Natural killer cell (primary cell): Measurements from ENCODE around the gene STARD3NL. TPM values are rescaled to one million over a fixed set of nuclear protein-coding genes. Genes with fewer than 3 reads are reported as not detected.

Experiments used
- ATAC-seq, 3 donors: fragments of 150-1000 bp in 2 of 3; fragments of 200-7000 bp in 1 of 3; cut with Tn5 transposase; 1 replicate in 1 of 3; 2 replicates in 2 of 3; pipeline ENCODE4 v1.10.0; 2021; ENCODE audit warnings: mild to moderate bottlenecking in 2 of 3, moderate library complexity in 2 of 3
- DNase-seq, 2 donors: peaks; one replicate each; pipeline versions ENCODE4 v3.0.0 to v3.0.0-alpha.2; 2013 to 2021; ENCODE audit warnings: mixed read lengths in 1 of 2
- H3K27ac ChIP-seq: one replicate; pipeline ENCODE4 v1.5.1; 2013; ENCODE audit warnings: mild to moderate bottlenecking, low read length
- H3K27me3 ChIP-seq: one replicate; pipeline ENCODE4 v1.6.1; 2013; ENCODE audit warnings: low read length; ENCODE audit not compliant: control insufficient read depth, insufficient read depth
- H3K36me3 ChIP-seq: one replicate; pipeline ENCODE4 v1.6.1; 2013; ENCODE audit warnings: low read length; ENCODE audit not compliant: control insufficient read depth, insufficient read depth
- H3K4me1 ChIP-seq: one replicate; pipeline ENCODE4 v1.6.1; 2013; ENCODE audit warnings: low read length; ENCODE audit not compliant: control insufficient read depth, insufficient read depth
- H3K4me3 ChIP-seq: one replicate; pipeline ENCODE4 v1.5.1; 2013; ENCODE audit warnings: low read length
- H3K9me3 ChIP-seq: one replicate; pipeline ENCODE4 v1.6.1; 2013; ENCODE audit warnings: low read length; ENCODE audit not compliant: control insufficient read depth, insufficient read depth
- H3K27ac Mint-ChIP-seq, 2 donors: one replicate each; pipeline ENCODE4 v1.8.0; 2022; ENCODE audit warnings: mild to moderate bottlenecking in 2 of 2, mixed read lengths in 2 of 2, moderate library complexity in 1 of 2
- H3K27me3 Mint-ChIP-seq, 2 donors: one replicate each; pipeline ENCODE4 v1.8.0; 2022; ENCODE audit warnings: low read depth in 2 of 2, mixed read lengths in 2 of 2
- H3K36me3 Mint-ChIP-seq: one replicate; pipeline ENCODE4 v1.8.0; 2022; ENCODE audit warnings: mixed read lengths
- H3K4me1 Mint-ChIP-seq, 2 donors: one replicate each; pipeline ENCODE4 v1.8.0; 2022; ENCODE audit warnings: mixed read lengths in 2 of 2
- H3K4me3 Mint-ChIP-seq: one replicate; pipeline ENCODE4 v1.8.0; 2022; ENCODE audit warnings: mild to moderate bottlenecking, moderate library complexity, mixed read lengths
- H3K9me3 Mint-ChIP-seq, 2 donors: one replicate each; pipeline ENCODE4 v1.8.0; 2022; ENCODE audit warnings: mixed read lengths in 2 of 2
- WGBS: methylation state at CpG from one replicate; pipeline ENCODE4 v1.1.7; 2013; ENCODE audit warnings: missing lambda C conversion rate; ENCODE audit not compliant: insufficient coverage; 5-methylcytosine and 5-hydroxymethylcytosine counted together
- intact Hi-C: fragments of 100-400 bp; cut with micrococcal nuclease; formaldehyde crosslinking; loops from one replicate; pipeline ENCODE4 v1.14.2; 2022
- total RNA-seq, 4 donors: library from RNA; stranded (reverse); fragments of 120-200 nt in 1 of 4; gene quantifications; one replicate each; pipeline versions ENCODE4 v1.2.3 to v1.2.4, GENCODE V29; 2013 to 2022
- TF ChIP-seq, protein P1 (sequence below): fragments of 200-600 bp; IDR thresholded peaks from one replicate; pipeline ENCODE4 v1.8.0; 2022; ENCODE audit warnings: antibody characterized with exemption

The STARD3NL gene
- total RNA-seq, 3 donors from 2014 or later (not counting 1 experiment from before 2014, with no cell fraction given) = 30.6 to 38.6 (median 38.3) TPM

DNA sequence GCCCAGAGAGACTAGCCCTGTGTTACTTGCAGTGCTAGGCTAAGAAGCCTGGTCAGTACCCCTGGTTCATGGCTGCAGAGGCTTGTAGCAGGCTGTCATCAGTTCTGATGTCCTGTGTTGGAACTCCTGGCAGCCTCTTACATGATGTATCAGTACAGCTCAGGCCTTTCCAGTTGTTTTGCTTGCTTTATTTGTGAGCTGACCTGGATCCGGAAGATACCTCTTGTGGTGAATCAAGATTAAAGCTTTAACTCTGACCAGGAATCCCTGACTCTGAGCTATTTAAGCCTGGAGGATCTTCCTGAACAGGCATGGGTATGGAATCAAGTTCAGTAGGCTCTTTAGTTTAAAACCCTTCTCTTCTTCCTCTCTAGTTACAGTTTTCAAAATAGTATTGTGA lies 4.4 kb downstream of the STARD3NL start:
- intact Hi-C loops = no loop called here
- H3K4me3 Mint-ChIP-seq = no peak overlapping the region

DNA sequence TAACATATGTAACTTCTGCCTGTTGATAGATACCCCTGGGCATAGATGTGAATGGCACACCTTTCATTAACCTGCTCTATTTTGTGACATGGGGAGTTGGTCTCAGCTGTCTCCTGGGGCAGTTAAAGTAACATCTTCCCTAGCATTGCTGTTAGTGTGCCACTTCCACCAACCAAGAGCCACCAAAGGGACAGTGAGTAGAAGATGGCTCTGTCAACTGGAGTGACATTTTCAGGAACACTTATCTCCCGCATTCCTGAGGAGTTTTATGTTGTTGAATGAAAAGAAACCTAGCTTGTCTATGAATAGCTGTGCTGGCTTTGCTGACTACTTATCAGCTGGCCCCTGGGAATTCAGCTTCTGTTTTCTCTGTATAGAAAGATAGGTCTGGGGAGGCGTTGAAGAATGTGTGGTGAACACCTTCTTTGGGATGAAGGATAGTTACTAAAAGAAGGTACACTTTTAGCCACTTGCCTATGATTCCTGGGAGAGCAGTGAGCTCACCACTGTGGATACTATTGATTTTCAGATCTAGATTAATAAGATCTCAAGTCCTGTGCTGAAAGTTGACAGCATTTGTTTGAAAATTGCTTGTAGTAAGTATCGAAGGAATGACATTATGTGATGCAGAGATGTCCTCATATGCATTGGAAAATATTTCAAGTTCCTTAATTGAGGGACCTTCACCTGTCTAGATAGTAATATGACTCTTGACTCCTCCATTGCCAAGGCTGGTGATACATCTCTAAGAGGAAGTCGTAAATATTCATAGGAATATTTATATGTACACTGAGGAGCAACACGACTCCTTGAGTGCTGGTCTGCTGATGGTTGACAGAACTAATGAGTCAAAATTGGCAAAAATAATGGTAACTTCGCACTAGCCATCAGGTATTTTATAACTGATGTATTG lies 7.6 kb downstream of the STARD3NL start:
- intact Hi-C loops = no loop called here
- Mint-ChIP-seq H3K9me3 (no peaks in the 10 kb centered on the region), H3K4me3 (no peak overlapping the region), H3K27ac (peak overlapping the region in 1 of 2 donors; percentile 37), H3K4me1 (peaks cover 53 to 68% of the 10 kb centered on the region in 2 donors), H3K36me3 (peaks cover 7% of the 10 kb centered on the region), H3K27me3 (no peaks in the 10 kb centered on the region)
- Histone ChIP-seq H3K9me3 (no peaks in the 10 kb centered on the region), H3K36me3 (no peaks in the 10 kb centered on the region), H3K27ac (no peak overlapping the region), H3K4me1 (no peaks in the 10 kb centered on the region), H3K4me3 (no peak overlapping the region), H3K27me3 (no peaks in the 10 kb centered on the region)
- DNase-seq (no peak), ATAC-seq (no peak)
- 82% methylated on average over 6 of the region's 6 CpGs for WGBS
- TF ChIP-seq, protein P1, sequence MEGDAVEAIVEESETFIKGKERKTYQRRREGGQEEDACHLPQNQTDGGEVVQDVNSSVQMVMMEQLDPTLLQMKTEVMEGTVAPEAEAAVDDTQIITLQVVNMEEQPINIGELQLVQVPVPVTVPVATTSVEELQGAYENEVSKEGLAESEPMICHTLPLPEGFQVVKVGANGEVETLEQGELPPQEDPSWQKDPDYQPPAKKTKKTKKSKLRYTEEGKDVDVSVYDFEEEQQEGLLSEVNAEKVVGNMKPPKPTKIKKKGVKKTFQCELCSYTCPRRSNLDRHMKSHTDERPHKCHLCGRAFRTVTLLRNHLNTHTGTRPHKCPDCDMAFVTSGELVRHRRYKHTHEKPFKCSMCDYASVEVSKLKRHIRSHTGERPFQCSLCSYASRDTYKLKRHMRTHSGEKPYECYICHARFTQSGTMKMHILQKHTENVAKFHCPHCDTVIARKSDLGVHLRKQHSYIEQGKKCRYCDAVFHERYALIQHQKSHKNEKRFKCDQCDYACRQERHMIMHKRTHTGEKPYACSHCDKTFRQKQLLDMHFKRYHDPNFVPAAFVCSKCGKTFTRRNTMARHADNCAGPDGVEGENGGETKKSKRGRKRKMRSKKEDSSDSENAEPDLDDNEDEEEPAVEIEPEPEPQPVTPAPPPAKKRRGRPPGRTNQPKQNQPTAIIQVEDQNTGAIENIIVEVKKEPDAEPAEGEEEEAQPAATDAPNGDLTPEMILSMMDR = no peak

More for the DNA sequence above, 4.4 kb downstream of the STARD3NL start:
- ATAC-seq = no peak
- 100% methylated on average over 1 of the region's 1 CpG for WGBS
- Mint-ChIP-seq H3K27ac (peak overlapping the region in 1 of 2 donors; percentile 46), H3K4me1 (peaks cover 59 to 75% of the 10 kb centered on the region in 2 donors), H3K36me3 (peaks cover 7% of the 10 kb centered on the region), H3K27me3 (no peaks in the 10 kb centered on the region), H3K9me3 (no peaks in the 10 kb centered on the region)
- Histone ChIP-seq H3K4me3 (no peak overlapping the region), H3K4me1 (peaks cover 9% of the 10 kb centered on the region), H3K9me3 (no peaks in the 10 kb centered on the region), H3K27ac (no peak overlapping the region), H3K27me3 (no peaks in the 10 kb centered on the region), H3K36me3 (no peaks in the 10 kb centered on the region)
- TF ChIP-seq, protein P1 = no peak
- DNase-seq = no peak

DNA sequence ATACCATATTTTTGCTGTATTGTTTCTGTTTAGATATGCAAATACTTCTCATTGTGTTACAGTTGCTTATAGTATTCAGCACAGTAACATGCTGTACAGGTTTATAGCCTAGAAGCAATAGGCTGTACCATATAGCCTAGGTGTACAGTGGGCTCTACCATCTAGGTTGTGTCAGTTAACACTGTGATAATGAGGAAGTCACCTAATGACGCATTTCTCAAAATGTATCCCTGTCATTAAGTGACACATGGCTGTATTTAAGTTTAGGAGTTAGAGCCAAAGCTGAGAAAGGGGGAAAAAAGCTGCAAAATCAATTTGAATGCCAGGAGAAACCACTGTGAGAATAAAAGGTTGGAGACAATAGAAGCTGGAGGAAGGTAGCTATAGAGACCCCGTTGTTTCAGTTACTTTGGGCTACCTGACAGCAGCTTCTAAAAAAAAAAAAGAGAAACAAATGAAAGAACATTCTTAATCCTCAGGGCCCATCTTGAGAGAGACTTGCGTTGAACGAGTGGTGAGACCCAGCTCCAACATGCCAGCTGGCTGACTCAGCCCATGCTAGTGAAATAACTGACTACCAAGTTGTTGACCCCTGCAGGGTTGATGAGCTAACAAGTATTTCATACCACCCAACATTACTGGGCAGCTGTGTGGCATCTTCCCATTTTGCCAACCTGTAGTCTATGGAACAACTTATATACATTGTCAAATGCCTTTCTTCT lies 8.7 kb downstream of the STARD3NL start:
- Histone ChIP-seq H3K27ac (no peak overlapping the region), H3K27me3 (no peaks in the 10 kb centered on the region), H3K36me3 (no peaks in the 10 kb centered on the region), H3K9me3 (no peaks in the 10 kb centered on the region), H3K4me3 (no peak overlapping the region), H3K4me1 (no peaks in the 10 kb centered on the region)
- TF ChIP-seq, protein P1 = no peak
- intact Hi-C loops = no loop called here
- DNase-seq = no peak
- Mint-ChIP-seq H3K27me3 (no peaks in the 10 kb centered on the region), H3K36me3 (peaks cover 7% of the 10 kb centered on the region), H3K4me1 (peaks cover 53 to 68% of the 10 kb centered on the region in 2 donors), H3K27ac (no peak overlapping the region), H3K4me3 (no peak overlapping the region), H3K9me3 (no peaks in the 10 kb centered on the region)
- no peak for ATAC-seq
- WGBS = 92% methylated on average over 4 of the region's 4 CpGs
